ENCODE results near the gene MACROD2. TPM values are rescaled to one million over a fixed set of nuclear protein-coding genes. Genes with fewer than 3 reads are reported as not detected.

MACROD2 gene
- total and polyA plus RNA-seq, 2 of the 4 experiments (the other 2 are of a cell fraction): not detected

GRCh38 chr20:14888134-14888533 is 892.8 kb downstream of the MACROD2 start:
- TF ChIP-seq, protein P1, sequence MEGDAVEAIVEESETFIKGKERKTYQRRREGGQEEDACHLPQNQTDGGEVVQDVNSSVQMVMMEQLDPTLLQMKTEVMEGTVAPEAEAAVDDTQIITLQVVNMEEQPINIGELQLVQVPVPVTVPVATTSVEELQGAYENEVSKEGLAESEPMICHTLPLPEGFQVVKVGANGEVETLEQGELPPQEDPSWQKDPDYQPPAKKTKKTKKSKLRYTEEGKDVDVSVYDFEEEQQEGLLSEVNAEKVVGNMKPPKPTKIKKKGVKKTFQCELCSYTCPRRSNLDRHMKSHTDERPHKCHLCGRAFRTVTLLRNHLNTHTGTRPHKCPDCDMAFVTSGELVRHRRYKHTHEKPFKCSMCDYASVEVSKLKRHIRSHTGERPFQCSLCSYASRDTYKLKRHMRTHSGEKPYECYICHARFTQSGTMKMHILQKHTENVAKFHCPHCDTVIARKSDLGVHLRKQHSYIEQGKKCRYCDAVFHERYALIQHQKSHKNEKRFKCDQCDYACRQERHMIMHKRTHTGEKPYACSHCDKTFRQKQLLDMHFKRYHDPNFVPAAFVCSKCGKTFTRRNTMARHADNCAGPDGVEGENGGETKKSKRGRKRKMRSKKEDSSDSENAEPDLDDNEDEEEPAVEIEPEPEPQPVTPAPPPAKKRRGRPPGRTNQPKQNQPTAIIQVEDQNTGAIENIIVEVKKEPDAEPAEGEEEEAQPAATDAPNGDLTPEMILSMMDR (conservative IDR thresholded peaks at IDR 0.05; ENCODE audit: low read depth, low read length): no peak
- TF ChIP-seq ELK1 (IDR thresholded peaks at IDR 0.05; ENCODE audit: borderline replicate concordance, low read depth, low read length) (no peak), SMC3 (IDR thresholded peaks at IDR 0.05; ENCODE audit: low read depth, low read length) (no peak), FOS (IDR thresholded peaks at IDR 0.05; ENCODE audit: low read depth, low read length) (no peak), MAZ (IDR thresholded peaks at IDR 0.05; ENCODE audit: borderline replicate concordance, low read depth, low read length) (no peak), MXI1 (IDR thresholded peaks at IDR 0.05; ENCODE audit: borderline replicate concordance, low read depth, low read length) (no peak), RAD21 (IDR thresholded peaks at IDR 0.05; ENCODE audit: low read length) (no peak), CEBPB (IDR thresholded peaks at IDR 0.05; ENCODE audit: low read depth, low read length) (no peak), RCOR1 (IDR thresholded peaks at IDR 0.05; ENCODE audit: insufficient replicate concordance, low read length) (no peak), BHLHE40 (IDR thresholded peaks at IDR 0.05; ENCODE audit: low read depth, low read length) (no peak)
- DNase-seq (no peak), ATAC-seq (ENCODE audit: low read depth) (no peak)
- Histone ChIP-seq H3K4me1 (ENCODE audit: control insufficient read depth, insufficient read depth, low read length) (no peaks in the 10 kb centered on the region), H3K4me3 (ENCODE audit: insufficient read depth, low read depth, low read length) (no peak overlapping the region), H2BK5ac (ENCODE audit: low read depth, low read length, poor library complexity, severe bottlenecking) (no peak overlapping the region), H2AK9ac (replicated peaks; ENCODE audit: low read depth, low read length, poor library complexity) (no peak overlapping the region), H3K36me3 (ENCODE audit: control insufficient read depth, insufficient read depth, low read length) (no peaks in the 10 kb centered on the region), H3K4me2 (ENCODE audit: low read depth, low read length) (no peak overlapping the region), H3K56ac (ENCODE audit: extremely low read depth, insufficient read depth, low read length) (no peak overlapping the region), H2BK120ac (ENCODE audit: low read depth, low read length) (no peak overlapping the region), H2AFZ (replicated peaks; ENCODE audit: low read length, poor library complexity) (no peak overlapping the region), H4K91ac (ENCODE audit: insufficient read depth, low read depth, low read length) (no peak overlapping the region), H2BK15ac (ENCODE audit: low read depth, low read length) (no peak overlapping the region), H3K18ac (ENCODE audit: low read depth, low read length) (no peak overlapping the region), H3K4ac (ENCODE audit: low read depth, low read length) (no peak overlapping the region), H4K20me1 (ENCODE audit: insufficient read depth, low read length) (no peaks in the 10 kb centered on the region), H3K14ac (replicated peaks; ENCODE audit: low read depth, low read length) (no peak overlapping the region), H3K9ac (ENCODE audit: low read depth, low read length) (no peak overlapping the region), H2AK5ac (ENCODE audit: low read depth, low read length) (no peak overlapping the region), H3K9me1 (ENCODE audit: insufficient read depth, low read length) (no peaks in the 10 kb centered on the region), H3K79me1 (ENCODE audit: low read depth in 1 of 2, low read length in 2 of 2) (no peaks in the 10 kb centered on the region), H3K9me3 (ENCODE audit: control insufficient read depth, insufficient read depth, low read length) (peaks cover 6% of the 10 kb centered on the region; the same call in 1 of the 2 replicates), H2BK20ac (ENCODE audit: low read depth, low read length) (no peak overlapping the region), H4K8ac (ENCODE audit: low read depth in 2 of 2, low read length in 2 of 2) (no peak overlapping the region), H3K23ac (ENCODE audit: low read depth, low read length) (no peak overlapping the region), H4K5ac (ENCODE audit: low read depth, low read length) (no peak overlapping the region), H3K27ac (ENCODE audit: insufficient read depth, low read length) (no peak overlapping the region), H3K27me3 (ENCODE audit: control insufficient read depth, insufficient read depth, low read length) (no peaks in the 10 kb centered on the region)
- dilution Hi-C loops (cut with HindIII; ENCODE audit: low sequenced_read_pairs, unreplicated experiment): no loop called here
- in situ Hi-C loops (cut with MboI; ENCODE audit: low sequenced_read_pairs): no loop called here
- CTCF ChIA-PET: no interaction called here
- no TSS peak for BruUV-seq (replicated peaks)
- whole genome bisulfite sequencing, 2 experiments (ENCODE audit: extremely low coverage in 2 of 2, insufficient read length in 1 of 2): no CpG with 5 or more reads among the region's 3 CpGs
- POLR2A ChIA-PET (ENCODE audit: unreplicated experiment): no interaction called here
- intact Hi-C loops (cut with micrococcal nuclease): no loop called here

Measured in IMR-90 (cell line).